NCI-H345 (cell line): Measurements from ENCODE around the gene KCMF1.

Experiments
- DNase-seq: peaks from one replicate; lab custom pipeline; 2025; lab: John Stamatoyannopoulos, UW

The KCMF1 gene

DNA sequence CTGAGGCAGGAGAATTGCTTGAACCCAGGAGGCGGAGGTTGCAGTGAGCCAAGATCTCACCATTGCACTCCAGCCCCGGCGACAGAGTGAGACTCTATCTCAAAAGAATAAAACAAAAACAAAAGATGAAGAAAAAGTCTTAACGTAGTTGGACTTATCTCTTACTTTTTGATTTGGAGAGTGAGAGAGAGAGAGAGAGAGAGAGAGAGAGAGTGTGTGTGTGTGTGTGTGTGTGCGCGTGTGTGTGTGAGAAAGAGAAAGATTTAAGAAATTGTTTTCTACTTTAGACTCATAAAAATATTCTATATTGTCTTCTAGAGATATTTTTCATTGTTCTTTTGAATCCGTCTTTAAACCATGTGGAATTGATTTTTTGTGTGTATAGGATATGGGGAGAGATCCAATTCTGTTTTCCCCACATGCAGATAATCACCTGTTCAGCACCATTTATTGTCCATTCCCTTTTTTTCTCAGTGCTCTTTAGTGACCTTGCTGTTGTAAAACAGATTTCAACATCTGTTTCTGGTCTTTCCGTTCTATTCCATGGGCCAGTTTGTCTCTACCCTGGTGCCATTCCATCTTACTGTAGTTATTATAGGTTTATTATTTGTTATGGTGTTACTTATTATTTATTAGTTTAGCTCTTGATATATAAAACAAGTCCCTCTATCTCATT, 53.5 kb downstream of the KCMF1 start:
- DNase-seq = no peak

DNA sequence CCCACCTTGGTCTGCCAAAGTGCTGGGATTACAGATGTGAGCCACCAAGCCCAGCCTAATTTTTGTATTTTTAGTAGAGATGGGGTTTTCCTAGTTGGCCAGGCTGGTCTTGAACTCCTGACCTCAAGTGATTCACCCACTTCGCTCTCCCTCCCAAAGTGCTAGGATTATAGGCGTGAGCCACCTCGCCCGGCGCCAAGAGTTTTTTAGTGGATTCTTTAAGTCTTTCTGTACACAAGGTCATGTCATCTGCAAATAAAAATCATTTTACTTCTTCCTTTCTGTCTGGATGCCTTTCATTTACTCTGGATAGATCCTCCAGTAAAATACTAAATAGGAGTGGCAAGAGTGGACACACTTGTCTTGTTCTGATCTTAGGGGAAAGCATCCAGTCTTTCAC, 61.7 kb downstream of the KCMF1 start:
- DNase-seq = no peak

DNA sequence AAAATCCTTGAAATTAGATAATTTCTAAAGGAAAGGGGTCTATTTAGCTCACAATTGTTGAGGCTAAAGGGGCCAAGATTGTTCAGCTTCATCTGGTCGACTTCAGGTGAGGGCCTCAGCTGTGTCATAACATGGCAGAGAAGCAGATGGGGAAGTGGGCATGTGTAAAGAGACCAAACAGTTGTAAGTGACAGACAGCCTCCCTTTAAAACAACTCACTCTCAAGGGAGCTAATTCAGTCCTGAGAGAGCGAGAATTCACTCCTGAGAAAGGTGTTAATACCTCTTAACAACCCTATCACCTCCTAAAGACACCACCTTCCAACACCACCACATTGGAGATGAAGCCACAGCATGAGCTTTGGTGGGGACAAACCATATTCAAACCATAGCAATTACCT, 62.4 kb downstream of the KCMF1 start:
- DNase-seq = no peak

DNA sequence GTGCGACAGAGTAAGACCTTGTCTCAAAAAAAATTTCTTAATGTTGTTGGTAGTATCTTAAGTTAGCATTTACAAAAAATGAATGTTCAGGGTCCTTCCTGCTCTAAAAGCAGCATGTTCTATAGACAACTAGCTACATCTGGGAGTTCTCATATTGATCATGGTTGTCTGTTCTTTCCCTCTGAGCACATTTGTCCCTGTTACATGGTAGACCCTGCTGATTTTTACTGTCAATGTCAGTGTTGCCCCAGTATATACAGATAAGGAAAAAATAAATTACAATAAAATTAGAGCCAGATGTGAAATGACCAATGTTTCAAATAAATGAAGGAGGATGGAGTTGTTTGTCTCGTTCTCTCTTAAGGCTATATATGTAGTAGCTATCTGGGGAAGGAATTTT, 63.2 kb downstream of the KCMF1 start:
- no peak for DNase-seq

DNA sequence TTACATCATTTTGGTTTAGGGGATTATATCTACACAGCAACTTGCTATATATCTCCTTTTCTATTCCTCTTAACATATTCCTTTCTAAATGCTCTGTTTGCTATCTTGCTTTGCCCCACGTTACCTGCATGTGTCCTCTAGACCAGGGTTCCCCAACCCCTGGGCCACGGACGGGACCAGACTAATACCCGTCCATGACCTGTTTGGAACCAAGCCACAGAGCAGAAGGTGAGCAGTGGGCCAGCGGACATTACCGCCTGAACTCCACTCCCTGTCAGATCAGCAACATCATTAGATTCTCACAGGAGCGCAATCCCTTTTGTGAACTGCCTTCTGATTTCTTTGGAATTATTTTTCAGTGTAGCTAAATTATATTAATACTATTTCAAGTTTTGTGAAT, 66.7 kb downstream of the KCMF1 start:
- DNase-seq = no peak

DNA sequence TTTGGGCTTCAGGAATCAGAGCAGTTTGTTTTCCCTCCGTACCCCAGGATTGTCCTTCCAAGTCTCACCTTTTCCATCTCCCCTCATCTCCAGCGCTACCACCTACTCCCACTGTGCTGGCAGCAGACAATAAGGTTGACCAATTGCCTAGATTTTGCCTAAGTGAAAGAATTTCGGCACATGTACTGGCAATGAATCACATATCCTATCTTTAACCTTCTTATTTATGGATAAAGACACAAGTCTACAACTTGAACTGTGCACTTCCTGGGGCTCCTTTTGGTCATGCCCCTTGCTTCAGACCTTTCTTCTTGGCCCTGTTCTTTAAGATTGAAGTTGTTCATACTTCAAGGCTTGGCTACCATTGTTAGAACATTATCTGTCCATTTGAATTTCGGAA, 71.4 kb downstream of the KCMF1 start:
- no peak for DNase-seq

DNA sequence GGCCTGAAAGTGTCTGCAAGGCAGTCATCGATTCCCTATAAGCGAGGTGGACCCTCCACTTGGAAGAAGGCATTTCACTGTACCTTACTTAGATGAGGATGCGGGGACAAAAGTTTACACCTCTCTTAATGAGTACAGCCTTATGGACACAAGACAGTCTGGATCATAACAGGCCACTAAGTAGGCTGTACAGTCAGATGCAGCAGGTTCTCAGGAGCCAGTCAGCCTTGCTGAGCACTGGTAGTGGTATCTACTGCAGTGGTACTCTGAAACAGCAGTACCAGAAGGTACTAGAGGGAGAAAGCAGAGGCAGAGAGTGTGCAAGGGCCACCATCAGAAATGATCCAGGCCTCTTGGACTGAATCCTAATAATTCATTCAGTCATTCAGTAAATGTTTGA, 77.6 kb downstream of the KCMF1 start:
- no peak for DNase-seq

DNA sequence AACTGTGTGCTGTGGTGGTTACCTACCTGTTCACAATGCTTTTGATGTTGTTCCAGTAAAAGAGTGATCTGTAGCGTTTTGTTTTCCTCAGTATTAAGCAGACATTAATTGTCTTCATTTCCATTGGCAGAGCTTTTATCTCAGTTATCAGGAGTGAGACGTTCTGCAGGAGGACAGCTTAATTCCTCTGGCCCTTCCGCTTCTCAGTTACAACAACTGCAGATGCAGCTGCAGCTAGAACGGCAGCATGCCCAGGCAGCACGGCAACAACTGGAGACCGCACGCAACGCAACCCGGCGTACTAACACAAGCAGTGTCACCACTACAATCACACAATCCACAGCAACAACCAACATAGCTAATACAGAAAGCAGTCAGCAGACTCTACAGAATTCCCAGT, 78.3 kb downstream of the KCMF1 start:
- no peak for DNase-seq

DNA sequence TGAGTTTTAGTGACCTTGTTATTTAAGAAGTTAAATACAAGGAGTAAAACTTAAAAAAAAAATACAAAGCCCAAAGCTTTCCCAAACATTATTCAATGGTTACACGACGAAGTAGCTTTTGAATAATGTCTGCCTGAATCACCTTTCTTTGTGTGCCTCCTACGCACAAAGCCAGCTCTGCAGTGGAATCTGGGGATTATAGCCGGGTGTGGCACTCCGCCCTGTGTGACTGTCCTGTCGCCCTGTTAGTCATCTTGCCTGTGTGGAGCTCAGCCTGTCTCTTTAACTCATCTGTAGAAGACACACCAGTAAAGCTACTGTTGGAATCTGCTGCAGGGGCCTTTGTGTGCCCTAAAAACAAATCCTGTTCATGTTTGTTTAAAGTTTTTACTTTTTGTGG, 82.8 kb downstream of the KCMF1 start:
- no peak for DNase-seq

DNA sequence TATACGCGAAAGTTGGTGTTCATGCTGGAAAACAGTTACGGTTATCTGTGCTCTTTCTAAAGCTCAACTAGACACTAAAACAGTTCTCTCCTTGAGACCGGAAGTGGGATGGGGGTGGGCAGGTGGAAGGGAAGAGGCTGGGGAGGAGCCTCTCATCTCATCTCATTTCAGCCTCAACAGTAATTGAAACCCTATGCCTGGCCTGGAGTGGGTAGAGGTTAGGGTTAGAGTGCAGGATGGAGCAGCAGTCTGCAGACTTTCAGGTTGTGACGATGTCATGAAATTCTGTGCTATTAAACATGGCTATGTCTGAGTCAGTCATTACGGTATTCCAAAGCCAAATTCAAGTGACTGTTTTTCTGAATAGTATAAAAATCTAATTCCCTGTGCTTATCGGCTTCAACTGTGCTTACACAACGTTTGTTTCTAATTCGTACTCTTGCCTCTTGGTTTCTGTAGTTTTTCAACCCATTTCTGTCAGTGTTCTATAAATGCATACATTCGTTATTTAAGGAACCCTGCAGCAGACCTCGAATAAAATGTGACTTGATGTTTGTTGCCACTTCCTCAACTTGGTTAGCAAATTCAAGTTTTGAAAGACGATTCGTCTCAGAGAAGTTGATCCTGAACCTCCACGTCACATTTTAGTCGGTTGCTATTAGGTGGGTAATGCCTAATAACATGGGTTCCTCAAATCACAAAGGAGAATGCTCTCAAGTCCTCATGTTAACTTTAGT, 86.4 kb downstream of the KCMF1 start:
- DNase-seq = no peak

DNA sequence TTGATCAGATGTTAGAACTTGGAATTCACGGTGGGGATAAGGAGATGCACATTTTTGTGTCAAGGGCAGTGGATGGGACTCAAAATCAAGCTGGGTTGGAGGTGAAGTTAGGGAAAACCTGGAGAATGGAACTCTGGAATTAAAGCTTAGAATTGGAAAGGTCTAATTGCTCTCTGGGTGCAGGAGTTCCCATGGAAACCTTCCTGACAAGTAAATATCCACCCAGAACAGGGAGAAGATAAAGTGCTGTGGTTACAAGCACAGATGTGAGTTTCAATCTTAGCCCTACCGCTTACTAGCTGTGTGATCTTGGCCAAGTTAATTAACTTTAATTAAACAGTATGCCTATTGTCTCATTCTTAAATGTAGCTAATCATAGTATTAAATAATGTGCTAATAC, 90.9 kb downstream of the KCMF1 start:
- DNase-seq = no peak

DNA sequence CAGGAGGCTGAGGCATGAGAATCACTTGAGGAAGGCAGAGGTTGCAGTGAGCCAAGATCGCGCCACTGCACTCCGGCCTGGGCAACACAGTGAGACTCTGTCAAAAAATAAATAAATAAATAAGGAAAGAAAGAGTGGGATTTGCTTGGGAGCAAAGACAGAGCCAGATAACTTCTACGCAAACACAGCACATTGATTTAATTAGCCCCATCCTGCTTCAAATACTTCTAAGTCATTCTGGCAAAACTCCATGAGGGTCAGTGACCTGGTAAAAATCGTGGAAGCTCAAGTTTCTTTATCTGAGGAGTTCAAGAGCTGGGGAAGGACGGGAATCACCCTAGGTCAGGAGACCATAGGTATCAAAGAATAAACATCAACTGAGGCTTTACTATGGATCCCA, 91.6 kb downstream of the KCMF1 start:
- no peak for DNase-seq

DNA sequence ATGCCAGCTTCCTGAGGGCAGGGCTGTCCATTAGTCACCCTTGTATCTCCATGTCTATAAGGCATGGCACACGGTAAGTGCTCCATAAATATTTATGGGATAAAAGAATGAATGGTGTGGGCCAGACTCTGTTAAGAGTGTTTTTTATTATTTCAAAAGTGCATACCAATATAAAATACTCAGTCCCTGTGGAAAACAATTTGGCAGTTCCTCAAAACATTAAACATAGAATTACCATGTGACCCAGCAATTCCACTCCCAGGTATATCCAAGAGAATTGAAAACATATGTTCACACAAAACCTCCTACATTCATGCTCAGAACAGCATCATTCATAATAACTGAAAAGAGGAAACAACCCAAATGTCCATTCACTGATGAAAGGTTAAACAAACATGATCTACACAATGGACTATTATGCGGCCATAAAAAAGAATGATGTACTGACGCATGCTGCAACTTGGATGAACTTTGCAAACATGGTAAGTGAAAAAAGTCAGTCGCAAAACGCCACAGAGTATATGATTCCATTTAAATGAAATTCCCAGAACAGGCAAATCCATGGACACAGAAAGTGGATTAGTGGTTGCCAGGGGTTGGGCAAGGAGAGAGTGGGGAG, 93.1 kb downstream of the KCMF1 start:
- no peak for DNase-seq

DNA sequence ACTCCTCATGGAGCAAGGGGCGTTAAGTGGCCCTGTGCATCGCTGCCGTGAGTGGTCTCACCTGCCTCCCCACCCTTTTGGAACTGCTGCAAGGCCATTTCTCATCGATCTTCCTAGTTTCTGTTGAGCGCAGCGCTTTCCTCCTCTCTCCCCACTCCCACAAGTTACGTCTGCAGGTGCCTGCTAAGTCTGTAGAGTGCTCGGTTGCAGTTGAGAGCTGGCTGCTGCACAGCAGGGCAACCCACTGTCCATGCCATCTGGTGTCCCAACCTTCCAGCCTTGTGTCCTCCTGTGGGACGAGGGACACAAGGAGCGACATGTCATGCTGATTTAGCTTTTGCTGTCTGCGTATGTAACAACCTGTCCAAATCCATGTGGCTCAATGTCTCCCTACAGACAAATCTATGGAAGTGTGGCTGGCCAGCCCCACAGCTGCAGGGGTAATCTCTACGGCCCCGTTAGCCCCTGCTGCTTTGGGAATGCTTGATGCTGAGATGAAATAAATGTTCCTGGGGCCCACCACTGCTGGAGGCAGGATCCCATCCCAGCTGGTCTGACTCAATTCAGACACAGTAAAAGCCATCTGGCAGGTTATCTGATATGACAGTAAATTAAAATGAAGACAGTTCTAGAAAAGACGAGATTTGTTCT, 94.1 kb downstream of the KCMF1 start:
- DNase-seq = no peak

DNA sequence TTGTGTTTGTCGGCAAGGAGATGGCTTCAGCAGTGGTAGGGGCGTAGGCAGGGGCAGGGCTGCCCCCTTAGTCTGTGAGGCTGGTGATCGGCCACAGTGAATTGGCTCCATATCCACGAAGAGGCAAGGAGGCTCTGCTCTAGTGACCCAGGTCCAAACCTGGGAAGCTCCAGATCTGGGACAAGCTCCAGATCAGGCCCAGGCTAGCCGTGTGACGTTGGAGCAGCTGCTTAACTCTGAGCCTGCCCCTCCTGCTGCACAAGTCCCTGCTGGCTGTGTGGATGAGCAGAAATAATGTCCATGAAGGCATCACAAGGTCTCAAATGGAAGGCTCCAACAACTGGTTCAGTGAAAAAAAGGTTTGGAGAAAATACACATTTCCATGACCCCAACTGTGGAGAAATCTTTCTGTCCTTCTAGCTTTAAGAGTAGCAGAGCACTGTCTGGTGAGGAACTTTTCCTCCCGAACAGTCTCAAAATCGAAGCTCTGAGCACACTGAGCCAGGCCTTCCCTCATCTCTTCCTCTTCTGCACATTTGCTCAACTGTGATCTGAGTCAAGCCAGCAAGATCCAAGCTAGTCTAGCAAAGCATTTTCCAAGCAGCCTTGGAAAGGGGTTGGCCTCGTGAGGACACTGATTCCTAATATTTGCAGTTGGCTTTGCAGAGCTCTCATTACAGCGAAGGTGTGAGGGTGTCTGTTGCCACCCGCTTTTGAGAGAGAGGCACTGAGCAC, 95.2 kb downstream of the KCMF1 start:
- DNase-seq = no peak

DNA sequence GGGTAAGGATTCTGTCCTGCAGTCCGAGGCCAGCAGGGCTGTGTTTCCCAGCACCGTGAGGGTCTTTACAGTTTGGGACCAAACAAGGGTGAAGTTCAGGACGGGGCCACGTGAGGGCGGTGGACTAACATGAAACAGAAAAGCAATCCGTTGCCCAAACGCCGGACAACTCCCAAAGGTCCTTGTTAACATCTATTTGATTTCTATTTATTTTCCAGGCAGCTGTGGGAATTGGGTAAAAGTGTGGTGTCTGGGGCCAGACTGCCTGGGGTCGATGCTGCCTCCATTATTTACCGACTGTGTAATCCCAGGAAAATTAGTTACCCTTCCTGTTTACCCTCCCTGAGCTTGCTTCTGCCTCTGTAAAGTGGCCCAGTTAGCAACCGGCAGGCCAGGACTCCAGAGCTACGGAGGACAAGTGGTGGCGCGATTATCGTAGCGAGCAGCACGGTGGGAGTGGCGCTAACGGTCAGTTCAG, 96.0 kb downstream of the KCMF1 start:
- peak; percentile 71 for DNase-seq

DNA sequence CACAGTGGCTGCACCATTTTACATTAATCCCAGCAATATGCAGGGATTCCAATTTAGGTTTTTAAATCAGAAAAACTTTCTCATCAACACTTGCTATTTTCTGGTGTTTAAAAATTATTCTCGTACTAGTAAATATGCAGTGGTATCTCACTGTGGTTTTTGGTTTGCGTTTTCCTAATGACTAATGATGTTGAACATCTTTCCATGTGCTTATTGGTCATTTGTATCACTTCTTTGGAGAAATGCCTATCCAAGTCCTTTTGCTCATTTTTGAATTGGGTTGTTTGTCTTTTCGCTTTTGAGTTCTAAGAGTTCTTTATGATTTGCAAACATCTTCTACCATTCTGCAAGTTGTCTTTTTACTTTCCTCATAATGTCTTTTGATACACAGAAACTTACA, 100.1 kb downstream of the KCMF1 start:
- DNase-seq = no peak

DNA sequence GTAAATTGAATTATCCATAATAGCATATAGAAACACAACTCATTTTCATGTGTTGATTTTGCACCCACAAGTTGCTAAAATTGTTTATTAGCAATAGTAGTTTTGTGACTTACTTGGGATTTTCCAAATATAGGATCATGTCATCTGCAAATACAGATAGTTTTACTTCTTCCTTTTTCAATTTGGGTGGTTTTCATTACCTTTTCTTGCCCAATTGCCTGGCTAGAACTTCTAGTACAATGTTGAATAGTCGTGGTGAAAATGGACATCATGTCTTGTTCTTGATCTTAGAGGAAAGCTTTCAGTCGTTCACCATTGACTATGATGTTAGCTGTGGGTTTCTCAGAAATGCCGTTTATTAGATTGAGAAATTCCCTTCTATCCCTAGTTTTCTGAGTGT, 102.1 kb downstream of the KCMF1 start:
- DNase-seq = no peak

DNA sequence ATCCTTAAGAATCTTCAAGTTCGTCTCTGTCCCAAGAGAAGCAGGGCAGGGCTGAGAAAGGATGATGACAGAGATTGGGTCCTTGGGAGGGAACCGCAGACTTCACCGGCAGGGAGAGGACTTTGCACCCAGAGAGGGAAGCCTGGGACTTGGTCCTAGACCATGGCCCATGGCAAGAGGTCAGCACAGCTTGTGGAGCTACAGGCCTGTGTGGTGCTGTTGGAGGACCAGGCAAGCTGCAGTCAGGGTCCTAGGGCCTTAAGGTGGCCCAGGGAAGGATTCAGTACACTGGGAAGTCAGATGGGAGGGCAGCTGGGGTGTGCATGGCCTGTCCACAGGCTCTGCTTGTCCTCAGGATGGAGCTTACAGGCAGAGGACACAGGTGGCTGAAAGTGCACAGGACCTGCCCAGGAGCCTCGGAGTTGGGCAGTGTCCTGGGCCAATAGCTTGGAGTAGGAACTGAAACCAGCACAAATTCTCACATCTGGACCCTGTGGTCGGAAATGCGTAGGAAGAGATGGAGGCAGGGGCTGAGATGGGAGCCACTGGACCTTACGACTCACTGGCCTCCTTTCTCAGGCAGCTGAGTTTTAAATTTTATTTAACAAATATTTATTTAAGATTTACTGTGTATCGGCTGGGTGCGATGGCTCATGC, 105.8 kb downstream of the KCMF1 start:
- no peak for DNase-seq

DNA sequence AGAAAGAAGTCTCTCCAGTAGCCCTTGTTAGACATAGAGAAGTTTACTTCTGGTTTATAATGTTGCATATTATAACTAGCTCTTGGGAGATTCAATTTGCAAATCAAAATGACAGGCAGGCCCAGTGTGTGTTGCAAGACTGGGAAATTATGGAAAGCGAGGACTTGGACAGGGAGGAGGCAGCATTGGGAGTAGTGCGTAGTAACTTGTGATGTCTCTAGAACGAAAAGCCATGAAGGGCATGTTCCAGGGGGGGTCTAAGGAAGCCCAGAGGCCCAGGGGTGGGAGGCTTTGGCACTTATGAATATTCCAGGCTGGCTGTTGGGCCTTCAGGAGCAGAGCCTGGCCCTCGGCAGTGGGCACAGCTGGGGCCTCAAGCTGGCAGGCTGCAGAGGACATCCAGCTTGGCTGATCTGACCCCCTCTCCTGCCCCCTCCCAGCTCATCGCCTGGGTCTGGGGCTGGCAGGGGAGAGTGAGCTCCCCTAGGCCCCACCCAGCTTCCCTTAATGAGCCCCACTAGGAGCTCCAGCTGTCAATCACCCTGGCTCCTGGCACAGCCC, 107.0 kb downstream of the KCMF1 start:
- DNase-seq = no peak

DNA sequence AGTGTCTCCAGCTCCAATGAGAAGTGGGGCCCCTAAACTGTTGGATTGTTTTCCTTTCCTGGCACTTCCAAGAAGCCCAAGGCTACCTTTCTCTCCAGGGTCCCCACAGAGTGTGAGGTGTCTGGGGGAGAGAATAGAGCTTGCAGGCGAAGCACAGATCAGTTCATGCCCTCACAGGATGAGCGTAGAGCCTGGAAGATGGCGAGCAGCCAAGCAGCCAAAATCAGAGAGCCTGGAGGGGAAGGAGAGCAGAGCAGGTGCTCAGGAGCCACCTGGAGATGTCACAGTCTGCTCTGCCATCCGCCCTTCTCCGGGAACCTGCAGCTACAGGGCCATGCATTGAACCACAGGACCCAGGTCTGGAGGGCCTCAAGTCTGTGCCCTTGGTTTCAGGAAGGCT, 107.6 kb downstream of the KCMF1 start:
- DNase-seq = no peak
